Right cardiac atrium (tissue), 5 donors: ENCODE measurements around the gene DCAF12L1. TPM values are rescaled to one million over a fixed set of nuclear protein-coding genes. Genes with fewer than 3 reads are reported as not detected.

ENCODE experiments used
- ATAC-seq, 2 donors: fragments of 200-7000 bp; cut with Tn5 transposase; one replicate each; pipeline versions ENCODE4 v1.8.0 to v1.9.1; 2020; ENCODE audit warnings: moderate library complexity in 2 of 2, mild to moderate bottlenecking in 1 of 2
- DNase-seq, 3 donors: peaks; one replicate each; pipeline ENCODE4 v3.0.0-alpha.2; 2020
- H3K27ac ChIP-seq: one replicate; pipeline ENCODE4 v1.5.1; 2013; ENCODE audit warnings: mild to moderate bottlenecking, low read length, control low read depth, moderate library complexity
- H3K27me3 ChIP-seq: one replicate; pipeline ENCODE4 v1.6.1; 2013; ENCODE audit not compliant: control insufficient read depth, insufficient read depth
- H3K4me1 ChIP-seq: one replicate; pipeline ENCODE4 v1.6.1; 2013; ENCODE audit warnings: low read length; ENCODE audit not compliant: control insufficient read depth, insufficient read depth
- H3K4me3 ChIP-seq: one replicate; pipeline ENCODE4 v1.5.1; 2013; ENCODE audit warnings: low read length, control low read depth
- H3K9me3 ChIP-seq: one replicate; pipeline ENCODE4 v1.6.1; 2013; ENCODE audit warnings: low read length; ENCODE audit not compliant: control insufficient read depth
- WGBS: extraction: QIAGEN DNeasy Blood & Tissue Kit; methylation state at CpG from one replicate; pipeline ENCODE4 v1.1.7; 2013; 5-methylcytosine and 5-hydroxymethylcytosine counted together
- intact Hi-C, 4 donors: fragments of 100-400 bp; cut with DNase I; formaldehyde crosslinking; loops; one replicate each; pipeline versions ENCODE4 v1.11.0 to v1.14.0; 2022 to 2023
- long read RNA-seq, 4 donors: library from polyadenylated mRNA; unstranded; transcript quantifications; one replicate each; pipeline ENCODE4 v2.0.0, GENCODE V29; 2020 to 2021
- polyA plus RNA-seq: library from polyadenylated mRNA; stranded (reverse); fragments of 200-250 nt; gene quantifications from one replicate; pipeline ENCODE4 v1.2.3, GENCODE V29; 2013
- total RNA-seq, 4 donors: library from RNA; stranded (reverse); fragmentation: NEBNext Ultra II Directional; extraction: Animal tissue kit (Norgen Biotek cat#: 25700); gene quantifications; one replicate each; pipeline ENCODE4 v1.2.1, GENCODE V29; 2021
- donor health status: healthy with polysubstance abuse.
- donor health status: DM: no; HTN: yes; CAD: no.
- donor health status: DM: no; HTN: no; CAD: no.
- donor health status: DM: no; HTN: yes; CAD: no; lungs with severe emphysema.
- donor health status: DM: yes; HTN: yes; CAD: no.

Gene DCAF12L1
- under 1 TPM in 1 of 4 donors, not detected in 3; 0.08 TPM for total RNA-seq
- not detected for polyA plus RNA-seq
- long read RNA-seq, donor 1, result 0 reads
- long read RNA-seq, donor 2, result 0 reads
- long read RNA-seq, donor 3, result 0 reads
- long read RNA-seq, donor 4, result 0 reads

GRCh38 chrX:126552313-126553022 is at the start of gene DCAF12L1:
Gene DCAF12L1, minus strand, starts transcription at chrX:126552814. Its CDS starts 206 bp downstream, at chrX:126552608.
- intact Hi-C loops, result no loop called here
- no peaks in the 10 kb centered on the region for H3K4me1 ChIP-seq
- ATAC-seq (peak in 1 of 2 donors; percentile 18), DNase-seq (peak; percentile 8 to 56 (median 33))
- no peak within 1 kb of the TSS for H3K27ac ChIP-seq
- H3K9me3 ChIP-seq, result no peaks in the 10 kb centered on the region
- H3K4me3 ChIP-seq, result no peak within 1 kb of the TSS
- H3K27me3 ChIP-seq, result no peaks in the 10 kb centered on the region
- 4% methylated on average over 83 of the region's 83 CpGs for WGBS

GRCh38 chrX:126580877-126581276 is 28.3 kb upstream of the DCAF12L1 start:
- H3K4me3 ChIP-seq, result no peak overlapping the region
- 23% methylated on average over 39 of the region's 39 CpGs for WGBS
- H3K9me3 ChIP-seq, result no peaks in the 10 kb centered on the region
- DNase-seq, result peak in 2 of 3 donors; percentile 21 to 39
- no peak for ATAC-seq
- H3K4me1 ChIP-seq, result no peaks in the 10 kb centered on the region
- intact Hi-C loops, result no loop called here
- no peak overlapping the region for H3K27ac ChIP-seq
- H3K27me3 ChIP-seq, result no peaks in the 10 kb centered on the region

GRCh38 chrX:126575911-126576310 is 23.3 kb upstream of the DCAF12L1 start:
- intact Hi-C loops, result no loop called here

GRCh38 chrX:126557151-126557550 is 4.5 kb upstream of the DCAF12L1 start:
- Histone ChIP-seq H3K4me1 (no peaks in the 10 kb centered on the region), H3K27me3 (no peaks in the 10 kb centered on the region), H3K9me3 (no peaks in the 10 kb centered on the region), H3K4me3 (no peak overlapping the region), H3K27ac (no peak overlapping the region)
- 40% methylated on average over 1 of the region's 1 CpG for whole genome bisulfite sequencing
- DNase-seq (no peak), ATAC-seq (no peak)
- intact Hi-C loops, result no loop called here

More at GRCh38 chrX:126575911-126576310, 23.3 kb upstream of the DCAF12L1 start:
- ATAC-seq (no peak), DNase-seq (no peak)
- WGBS, result 37% methylated on average over 1 of the region's 1 CpG
- Histone ChIP-seq H3K27me3 (no peaks in the 10 kb centered on the region), H3K4me1 (no peaks in the 10 kb centered on the region), H3K27ac (no peak overlapping the region), H3K9me3 (no peaks in the 10 kb centered on the region), H3K4me3 (no peak overlapping the region)

GRCh38 chrX:126551725-126552312 is 795 bp downstream of the DCAF12L1 start:
- WGBS, result 60% methylated on average over 43 of the region's 43 CpGs
- H3K27ac ChIP-seq, result no peak overlapping the region
- no peaks in the 10 kb centered on the region for H3K27me3 ChIP-seq
- H3K4me1 ChIP-seq, result no peaks in the 10 kb centered on the region
- ATAC-seq, result no peak
- no peaks in the 10 kb centered on the region for H3K9me3 ChIP-seq
- DNase-seq, result peak in 1 of 3 donors; percentile 43
- intact Hi-C loops, result no loop called here
- no peak overlapping the region for H3K4me3 ChIP-seq

- Histone ChIP-seq H3K4me3 (no peak overlapping the region), H3K27ac (no peak overlapping the region), H3K9me3 (no peaks in the 10 kb centered on the region), H3K4me1 (no peaks in the 10 kb centered on the region), H3K27me3 (no peaks in the 10 kb centered on the region)
- DNase-seq, result no peak
- 90% methylated on average over 17 of the region's 17 CpGs for WGBS
- intact Hi-C loops, result no loop called here
- ATAC-seq, result no peak
Observed at GRCh38 chrX:126551306-126551705, 1.3 kb downstream of the DCAF12L1 start.

GRCh38 chrX:126550816-126551215 is 1.8 kb downstream of the DCAF12L1 start:
- H3K27me3 ChIP-seq, result no peaks in the 10 kb centered on the region
- ATAC-seq, result no peak
- no peak for DNase-seq
- no peaks in the 10 kb centered on the region for H3K4me1 ChIP-seq
- H3K4me3 ChIP-seq, result no peak overlapping the region
- WGBS, result 77% methylated on average over 6 of the region's 6 CpGs
- H3K9me3 ChIP-seq, result no peaks in the 10 kb centered on the region
- intact Hi-C loops, result no loop called here
- H3K27ac ChIP-seq, result no peak overlapping the region

GRCh38 chrX:126509923-126510322 is 42.7 kb downstream of the DCAF12L1 start:
- Histone ChIP-seq H3K9me3 (no peaks in the 10 kb centered on the region), H3K4me1 (no peaks in the 10 kb centered on the region), H3K27me3 (no peaks in the 10 kb centered on the region), H3K4me3 (no peak overlapping the region), H3K27ac (no peak overlapping the region)
- intact Hi-C loops, result no loop called here
- DNase-seq, result no peak
- WGBS, result 60% methylated on average over 3 of the region's 3 CpGs
- no peak for ATAC-seq
